ENCODE measurements around the gene IGSF21.
A peak's percentile ranks its signal among the peaks of the same experiment; 100 is the strongest.

Gene IGSF21

GRCh38 chr1:18316764-18317163, 209.2 kb downstream of the IGSF21 start:
- Histone ChIP-seq H3K36me3 (replicated peaks) (no peaks in the 10 kb centered on the region), H3K9me3 (no peaks in the 10 kb centered on the region), H3K4me1 (no peaks in the 10 kb centered on the region), H3K4me3 (no peak overlapping the region), H3K27me3 (ENCODE audit: low read depth) (no peaks in the 10 kb centered on the region)
- in situ Hi-C loops (cut with MboI; ENCODE audit: low sequenced_read_pairs) = no loop called here
- no peak for DNase-seq (ENCODE audit: low spot score in 2 of 2)

GRCh38 chr1:18319099-18319498, 211.5 kb downstream of the IGSF21 start:
- no peak for DNase-seq (ENCODE audit: low spot score in 2 of 2)
- H3K4me1 ChIP-seq = no peaks in the 10 kb centered on the region
- in situ Hi-C loops (cut with MboI; ENCODE audit: low sequenced_read_pairs) = no loop called here
- no peaks in the 10 kb centered on the region for H3K27me3 ChIP-seq (ENCODE audit: low read depth)
- no peaks in the 10 kb centered on the region for H3K36me3 ChIP-seq (replicated peaks)
- H3K9me3 ChIP-seq = no peaks in the 10 kb centered on the region
- H3K4me3 ChIP-seq = no peak overlapping the region

- Histone ChIP-seq H3K9me3 (no peaks in the 10 kb centered on the region), H3K4me3 (no peak overlapping the region), H3K27me3 (ENCODE audit: low read depth) (no peaks in the 10 kb centered on the region), H3K36me3 (replicated peaks) (no peaks in the 10 kb centered on the region), H3K4me1 (no peaks in the 10 kb centered on the region)
- DNase-seq (ENCODE audit: low spot score in 2 of 2) = no peak
- in situ Hi-C loops (cut with MboI; ENCODE audit: low sequenced_read_pairs) = no loop called here
Observed at GRCh38 chr1:18320051-18320450, 212.5 kb downstream of the IGSF21 start.

- Histone ChIP-seq H3K4me3 (no peak overlapping the region), H3K27me3 (ENCODE audit: low read depth) (no peaks in the 10 kb centered on the region), H3K36me3 (replicated peaks) (no peaks in the 10 kb centered on the region), H3K4me1 (no peaks in the 10 kb centered on the region), H3K9me3 (no peaks in the 10 kb centered on the region)
- in situ Hi-C loops (cut with MboI; ENCODE audit: low sequenced_read_pairs) = no loop called here
- DNase-seq (ENCODE audit: low spot score in 2 of 2) = peak in 1 of 2 experiments; percentile 45
Observed at GRCh38 chr1:18322368-18323032, 214.9 kb downstream of the IGSF21 start.

GRCh38 chr1:18323259-18323658, 215.7 kb downstream of the IGSF21 start:
- in situ Hi-C loops (cut with MboI; ENCODE audit: low sequenced_read_pairs) = no loop called here
- no peaks in the 10 kb centered on the region for H3K36me3 ChIP-seq (replicated peaks)
- no peaks in the 10 kb centered on the region for H3K9me3 ChIP-seq
- H3K27me3 ChIP-seq (ENCODE audit: low read depth) = peaks cover 3% of the 10 kb centered on the region
- DNase-seq (ENCODE audit: low spot score in 2 of 2) = no peak
- H3K4me1 ChIP-seq = no peaks in the 10 kb centered on the region
- no peak overlapping the region for H3K4me3 ChIP-seq

- DNase-seq (ENCODE audit: low spot score in 2 of 2) = no peak
- H3K9me3 ChIP-seq = no peaks in the 10 kb centered on the region
- no peak overlapping the region for H3K4me3 ChIP-seq
- H3K27me3 ChIP-seq (ENCODE audit: low read depth) = peaks cover 6% of the 10 kb centered on the region
- no peaks in the 10 kb centered on the region for H3K4me1 ChIP-seq
- in situ Hi-C loops (cut with MboI; ENCODE audit: low sequenced_read_pairs) = no loop called here
- no peaks in the 10 kb centered on the region for H3K36me3 ChIP-seq (replicated peaks)
Observed at GRCh38 chr1:18324246-18324645, 216.6 kb downstream of the IGSF21 start.

GRCh38 chr1:18325136-18325535, 217.5 kb downstream of the IGSF21 start:
- H3K36me3 ChIP-seq (replicated peaks) = no peaks in the 10 kb centered on the region
- H3K4me3 ChIP-seq = no peak overlapping the region
- in situ Hi-C loops (cut with MboI; ENCODE audit: low sequenced_read_pairs) = no loop called here
- peaks cover 6% of the 10 kb centered on the region for H3K27me3 ChIP-seq (ENCODE audit: low read depth)
- H3K9me3 ChIP-seq = no peaks in the 10 kb centered on the region
- no peak for DNase-seq (ENCODE audit: low spot score in 2 of 2)
- no peaks in the 10 kb centered on the region for H3K4me1 ChIP-seq

GRCh38 chr1:18326211-18326897, 218.8 kb downstream of the IGSF21 start:
- no peak for DNase-seq (ENCODE audit: low spot score in 2 of 2)
- no peak overlapping the region for H3K4me3 ChIP-seq
- H3K27me3 ChIP-seq (ENCODE audit: low read depth) = peaks cover 8% of the 10 kb centered on the region
- in situ Hi-C loops (cut with MboI; ENCODE audit: low sequenced_read_pairs) = no loop called here
- no peaks in the 10 kb centered on the region for H3K36me3 ChIP-seq (replicated peaks)
- H3K4me1 ChIP-seq = no peaks in the 10 kb centered on the region
- no peaks in the 10 kb centered on the region for H3K9me3 ChIP-seq

- Histone ChIP-seq H3K9me3 (no peaks in the 10 kb centered on the region), H3K36me3 (replicated peaks) (no peaks in the 10 kb centered on the region), H3K4me3 (no peak overlapping the region), H3K4me1 (no peaks in the 10 kb centered on the region), H3K27me3 (ENCODE audit: low read depth) (peaks cover 10% of the 10 kb centered on the region)
- in situ Hi-C loops (cut with MboI; ENCODE audit: low sequenced_read_pairs) = no loop called here
- no peak for DNase-seq (ENCODE audit: low spot score in 2 of 2)
Observed at GRCh38 chr1:18327650-18328049, 220.1 kb downstream of the IGSF21 start.

GRCh38 chr1:18328803-18329202, 221.2 kb downstream of the IGSF21 start:
- in situ Hi-C loops (cut with MboI; ENCODE audit: low sequenced_read_pairs) = no loop called here

GRCh38 chr1:18329469-18330253, 222.1 kb downstream of the IGSF21 start:
- H3K36me3 ChIP-seq (replicated peaks) = no peaks in the 10 kb centered on the region
- no peak for DNase-seq (ENCODE audit: low spot score in 2 of 2)
- peaks cover 10% of the 10 kb centered on the region for H3K27me3 ChIP-seq (ENCODE audit: low read depth)
- H3K4me3 ChIP-seq = no peak overlapping the region
- H3K9me3 ChIP-seq = no peaks in the 10 kb centered on the region
- H3K4me1 ChIP-seq = no peaks in the 10 kb centered on the region
- in situ Hi-C loops (cut with MboI; ENCODE audit: low sequenced_read_pairs) = no loop called here

More at GRCh38 chr1:18328803-18329202, 221.2 kb downstream of the IGSF21 start:
- Histone ChIP-seq H3K9me3 (no peaks in the 10 kb centered on the region), H3K4me1 (no peaks in the 10 kb centered on the region), H3K4me3 (no peak overlapping the region), H3K36me3 (replicated peaks) (no peaks in the 10 kb centered on the region), H3K27me3 (ENCODE audit: low read depth) (peaks cover 10% of the 10 kb centered on the region)
- DNase-seq (ENCODE audit: low spot score in 2 of 2) = no peak

GRCh38 chr1:18332576-18332975, 225.0 kb downstream of the IGSF21 start:
- in situ Hi-C loops (cut with MboI; ENCODE audit: low sequenced_read_pairs) = no loop called here
- Histone ChIP-seq H3K9me3 (no peaks in the 10 kb centered on the region), H3K4me1 (no peaks in the 10 kb centered on the region), H3K27me3 (ENCODE audit: low read depth) (peaks cover 10% of the 10 kb centered on the region), H3K36me3 (replicated peaks) (no peaks in the 10 kb centered on the region), H3K4me3 (no peak overlapping the region)
- DNase-seq (ENCODE audit: low spot score in 2 of 2) = no peak

- no peaks in the 10 kb centered on the region for H3K36me3 ChIP-seq (replicated peaks)
- no peaks in the 10 kb centered on the region for H3K9me3 ChIP-seq
- H3K27me3 ChIP-seq (ENCODE audit: low read depth) = peaks cover 8% of the 10 kb centered on the region
- in situ Hi-C loops (cut with MboI; ENCODE audit: low sequenced_read_pairs) = no loop called here
- no peak overlapping the region for H3K4me3 ChIP-seq
- no peaks in the 10 kb centered on the region for H3K4me1 ChIP-seq
- DNase-seq (ENCODE audit: low spot score in 2 of 2) = no peak
Observed at GRCh38 chr1:18333220-18333619, 225.6 kb downstream of the IGSF21 start.

- no peaks in the 10 kb centered on the region for H3K36me3 ChIP-seq (replicated peaks)
- in situ Hi-C loops (cut with MboI; ENCODE audit: low sequenced_read_pairs) = no loop called here
- H3K9me3 ChIP-seq = no peaks in the 10 kb centered on the region
- no peak for DNase-seq (ENCODE audit: low spot score in 2 of 2)
- no peaks in the 10 kb centered on the region for H3K4me1 ChIP-seq
- no peaks in the 10 kb centered on the region for H3K27me3 ChIP-seq (ENCODE audit: low read depth)
- H3K4me3 ChIP-seq = no peak overlapping the region
Observed at GRCh38 chr1:18336801-18337200, 229.2 kb downstream of the IGSF21 start.

Data from HAP-1 (cell line).